H1 (cell line): Measurements from ENCODE around the gene SLC25A12. TPM values are rescaled to one million over a fixed set of nuclear protein-coding genes. Genes with fewer than 3 reads are reported as not detected.

ENCODE experiments used
- CHD7 ChIP-seq: fragments of 300-600 bp; sonication (generic); IDR thresholded peaks from 2 replicates; pipeline ENCODE4 v1.7.1; 2012; ENCODE audit warnings: low read length, moderate library complexity, mild to moderate bottlenecking, inconsistent platforms; ENCODE audit not compliant: insufficient replicate concordance
- polyA plus RNA-seq, 7 experiments: library from polyadenylated mRNA; depleted of rRNA in 3 of 7; stranded (reverse) in 5 of 7; unstranded in 2 of 7; fragments of >200 nt in 5 of 7; fragments of 200-250 nt in 2 of 7; gene quantifications; 1 replicate in 5 of 7; 2 replicates in 1 of 7; 4 replicates in 1 of 7; pipeline versions ENCODE4 v1.2.1 to v1.2.3, GENCODE V29; 2011 to 2013; ENCODE audit warnings: missing spikeins in 2 of 7, mixed read lengths in 2 of 7
- total RNA-seq: library from RNA; stranded (reverse); fragmentation: NEBNext Ultra II Directional; extraction: Animal tissue kit (Norgen Biotek cat#: 25700); gene quantifications from 2 replicates; pipeline ENCODE4 v1.2.1, GENCODE V29; 2021

The SLC25A12 gene
- total and polyA plus RNA-seq, 2 of the 8 experiments (the other 6 are each of a cell fraction or from before 2014, with no cell fraction given) = 7.7 to 10.2 TPM

- no peak for TF ChIP-seq CHD7
- TF ChIP-seq, all 59 proteins: peak for 0
These were observed 131.0 kb downstream of the SLC25A12 start (continued) for GRCh38 chr2:171762879-171763573.
